ENCODE results near the gene IQGAP3. TPM values are rescaled to one million over a fixed set of nuclear protein-coding genes. Genes with fewer than 3 reads are reported as not detected.
A peak's percentile ranks its signal among the peaks of the same experiment; 100 is the strongest.

The IQGAP3 gene
- total RNA-seq, 1 donor from 2014 or later, result 65.0 TPM

DNA sequence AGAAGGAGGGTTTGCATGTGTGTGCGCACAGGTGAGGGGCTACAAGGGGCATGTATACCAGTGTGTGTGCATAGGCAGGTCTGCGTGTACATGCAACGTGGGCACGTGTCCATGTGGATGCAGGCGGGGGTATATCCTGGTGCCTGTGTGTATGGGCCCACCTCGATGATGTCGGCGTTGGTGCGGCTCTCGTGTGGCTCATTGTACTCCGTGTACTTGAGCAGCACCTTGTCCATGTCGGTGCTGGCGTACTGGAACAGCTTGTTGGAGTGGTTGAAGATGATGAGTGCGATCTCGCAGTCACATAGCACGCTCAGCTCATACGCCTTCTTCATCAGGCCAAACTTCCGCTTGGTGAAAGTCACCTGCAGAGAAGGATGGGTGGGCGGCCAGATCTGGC, 90.1 kb downstream of the IQGAP3 start:
- DNase-seq (ENCODE audit: low read depth), result no peak
- no peak overlapping the region for H3K4me3 ChIP-seq (ENCODE audit: low read depth, low read length)
- TF ChIP-seq, protein P1, sequence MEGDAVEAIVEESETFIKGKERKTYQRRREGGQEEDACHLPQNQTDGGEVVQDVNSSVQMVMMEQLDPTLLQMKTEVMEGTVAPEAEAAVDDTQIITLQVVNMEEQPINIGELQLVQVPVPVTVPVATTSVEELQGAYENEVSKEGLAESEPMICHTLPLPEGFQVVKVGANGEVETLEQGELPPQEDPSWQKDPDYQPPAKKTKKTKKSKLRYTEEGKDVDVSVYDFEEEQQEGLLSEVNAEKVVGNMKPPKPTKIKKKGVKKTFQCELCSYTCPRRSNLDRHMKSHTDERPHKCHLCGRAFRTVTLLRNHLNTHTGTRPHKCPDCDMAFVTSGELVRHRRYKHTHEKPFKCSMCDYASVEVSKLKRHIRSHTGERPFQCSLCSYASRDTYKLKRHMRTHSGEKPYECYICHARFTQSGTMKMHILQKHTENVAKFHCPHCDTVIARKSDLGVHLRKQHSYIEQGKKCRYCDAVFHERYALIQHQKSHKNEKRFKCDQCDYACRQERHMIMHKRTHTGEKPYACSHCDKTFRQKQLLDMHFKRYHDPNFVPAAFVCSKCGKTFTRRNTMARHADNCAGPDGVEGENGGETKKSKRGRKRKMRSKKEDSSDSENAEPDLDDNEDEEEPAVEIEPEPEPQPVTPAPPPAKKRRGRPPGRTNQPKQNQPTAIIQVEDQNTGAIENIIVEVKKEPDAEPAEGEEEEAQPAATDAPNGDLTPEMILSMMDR (conservative IDR thresholded peaks at IDR 0.05; ENCODE audit: low read depth, low read length), result no peak

DNA sequence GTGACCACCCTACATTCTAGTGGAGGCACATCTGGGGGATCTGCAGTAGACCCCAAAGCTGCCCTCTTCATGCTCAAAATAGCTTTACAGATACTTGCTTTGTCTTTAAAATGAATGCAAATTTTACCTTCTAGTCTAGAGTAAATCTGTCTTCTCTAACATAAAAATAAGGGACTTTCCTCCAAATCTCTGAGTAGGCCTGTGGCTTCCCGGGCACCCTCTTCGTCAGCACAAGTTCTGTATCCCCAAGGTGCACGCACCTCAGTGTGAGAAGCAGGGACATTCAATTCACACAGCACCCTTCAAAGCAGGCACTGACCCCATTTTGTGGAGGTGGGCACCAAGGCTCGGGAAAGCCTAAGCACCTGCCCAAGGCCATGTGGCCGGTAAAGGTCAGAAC, 90.8 kb downstream of the IQGAP3 start:
- no peak for DNase-seq (ENCODE audit: low read depth)
- TF ChIP-seq, protein P1 (conservative IDR thresholded peaks at IDR 0.05; ENCODE audit: low read depth, low read length), result no peak
- H3K4me3 ChIP-seq (ENCODE audit: low read depth, low read length), result no peak overlapping the region

DNA sequence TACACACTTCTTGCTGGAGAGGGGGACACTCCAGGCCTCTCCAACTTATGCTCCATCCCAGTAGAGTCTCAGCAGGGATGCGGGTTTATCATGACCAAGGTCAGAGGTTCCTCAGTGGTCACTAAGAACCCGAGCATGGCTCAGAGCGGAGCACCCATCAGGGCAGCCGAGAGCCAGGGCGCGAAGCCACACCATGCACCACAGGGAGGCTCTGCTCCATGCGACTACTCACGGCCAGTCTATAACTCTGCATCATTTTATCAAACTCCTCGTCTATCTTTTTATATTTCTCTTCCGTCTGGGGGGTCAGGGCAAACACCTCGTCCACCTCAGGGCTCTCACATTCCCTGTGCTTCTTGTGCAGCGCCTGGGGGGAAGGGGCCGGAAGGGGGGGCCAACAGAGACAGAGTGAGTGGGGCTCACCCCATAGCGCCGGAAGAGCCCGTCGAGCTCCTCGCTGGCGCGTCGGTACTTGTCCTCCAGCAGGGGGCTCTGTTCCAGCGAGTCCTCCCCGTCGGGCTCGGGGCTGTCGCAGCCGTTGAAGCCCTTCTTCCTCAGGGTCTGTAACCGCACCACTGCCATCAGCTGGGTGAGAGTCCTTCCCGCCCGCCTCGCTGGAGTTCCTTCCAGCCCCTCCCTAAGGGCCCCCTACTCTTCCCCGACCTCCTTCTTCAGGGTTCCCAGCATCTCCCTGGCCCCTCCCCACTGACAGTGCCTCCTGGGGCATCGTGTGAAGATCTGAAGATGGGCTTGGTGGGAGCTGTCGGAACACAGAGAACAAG, 91.8 kb downstream of the IQGAP3 start:
- no peak for DNase-seq (ENCODE audit: low read depth)
- H3K4me3 ChIP-seq (ENCODE audit: low read depth, low read length), result no peak overlapping the region
- TF ChIP-seq, protein P1 (conservative IDR thresholded peaks at IDR 0.05; ENCODE audit: low read depth, low read length), result peak; percentile 55

DNA sequence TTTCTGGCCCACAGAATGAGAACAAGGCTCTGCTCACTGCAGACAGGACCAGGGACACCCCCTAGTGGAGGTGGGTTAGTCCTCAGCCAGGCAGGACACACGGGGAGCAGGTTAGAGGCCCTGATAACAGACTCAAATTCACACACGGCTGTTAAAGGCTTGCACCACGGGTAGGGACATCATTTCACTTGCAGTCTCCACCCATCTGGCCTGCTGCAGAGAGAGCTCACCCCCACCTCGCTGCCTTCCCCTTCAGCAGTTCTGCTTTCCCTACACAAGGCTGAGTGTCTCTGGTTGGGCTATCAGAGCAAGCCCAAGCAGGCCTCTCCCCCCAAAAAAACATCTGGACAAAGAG, 92.4 kb downstream of the IQGAP3 start:
- TF ChIP-seq, protein P1 (conservative IDR thresholded peaks at IDR 0.05; ENCODE audit: low read depth, low read length), result peak; percentile 34
- H3K4me3 ChIP-seq (ENCODE audit: low read depth, low read length), result no peak overlapping the region
- no peak for DNase-seq (ENCODE audit: low read depth)

DNA sequence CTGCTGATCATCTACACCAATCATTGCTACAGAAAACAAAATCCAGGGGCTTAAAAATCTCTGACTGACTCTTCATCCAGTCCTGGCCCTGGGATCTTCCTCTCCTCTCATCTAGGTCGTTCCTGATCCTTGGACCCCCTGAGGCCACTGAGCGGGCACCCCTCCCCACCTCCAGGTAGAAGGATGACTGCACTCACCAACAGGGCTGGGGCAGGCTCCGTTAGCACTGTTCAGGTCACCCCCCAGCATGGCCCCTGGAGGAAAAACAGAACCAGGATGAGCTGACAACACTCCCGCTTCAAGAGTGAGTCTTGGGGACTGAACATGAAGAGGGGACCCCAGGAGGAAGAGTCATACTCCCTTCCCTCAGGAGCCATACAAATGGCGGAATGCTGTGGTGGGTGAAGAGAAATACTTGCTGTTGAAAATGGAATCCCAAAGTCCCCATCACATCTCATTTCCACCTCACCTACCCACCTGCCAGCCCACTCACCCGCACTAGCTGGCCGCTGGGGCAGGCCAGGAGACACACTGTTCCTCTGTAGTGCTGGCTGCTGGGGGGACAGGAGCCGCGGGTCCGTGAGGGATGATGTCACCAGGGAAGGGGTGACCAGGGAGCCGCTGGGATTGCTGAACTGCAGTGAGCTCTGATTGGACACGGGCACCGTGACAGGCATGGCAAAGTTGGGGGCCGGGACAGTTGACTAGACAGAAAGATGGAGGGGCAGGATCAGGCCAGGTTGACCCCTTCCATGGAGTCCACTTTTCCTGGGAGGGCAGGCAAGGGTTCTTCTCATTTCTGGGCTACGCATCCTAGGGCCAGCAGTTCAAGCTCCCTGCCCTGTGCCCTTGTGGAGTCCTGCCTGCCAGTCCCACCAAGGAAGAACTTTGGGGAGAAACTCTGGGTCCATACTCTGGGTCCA, 93.0 kb downstream of the IQGAP3 start:
- H3K4me3 ChIP-seq (ENCODE audit: low read depth, low read length), result no peak overlapping the region
- TF ChIP-seq, protein P1 (conservative IDR thresholded peaks at IDR 0.05; ENCODE audit: low read depth, low read length), result no peak
- DNase-seq (ENCODE audit: low read depth), result no peak

DNA sequence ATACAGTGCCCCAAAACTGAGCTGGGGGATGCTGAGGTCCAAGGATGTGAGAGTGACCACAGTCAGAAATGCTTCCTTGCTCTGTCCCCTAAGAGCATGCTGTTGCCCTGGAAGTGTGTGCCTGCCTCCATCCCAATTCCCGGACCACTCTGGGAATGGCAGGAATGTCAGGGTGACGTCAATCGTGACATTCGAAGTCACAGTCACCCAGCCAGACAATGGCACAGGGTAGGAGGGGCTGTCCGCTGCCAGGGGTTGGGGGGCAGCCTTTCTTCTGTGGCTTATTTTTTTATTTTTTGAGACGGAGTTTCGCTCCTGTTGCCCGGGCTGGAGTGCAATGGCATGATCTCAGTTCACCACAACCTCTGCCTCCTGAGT, 94.1 kb downstream of the IQGAP3 start:
- TF ChIP-seq, protein P1 (conservative IDR thresholded peaks at IDR 0.05; ENCODE audit: low read depth, low read length), result no peak
- no peak overlapping the region for H3K4me3 ChIP-seq (ENCODE audit: low read depth, low read length)
- DNase-seq (ENCODE audit: low read depth), result no peak
